T-helper 1 cell treated with Interleukin-12 subunit alpha and Interleukin-12 subunit beta and Interleukin-4 antibody, amounts not matched to agents 30 ng/mL and 1 ng/mL, for 36 hours (primary cell): Measurements from ENCODE around the gene OR5AR1. TPM values are rescaled to one million over a fixed set of nuclear protein-coding genes. Genes with fewer than 3 reads are reported as not detected.
"Not testable (repeated sequence)": the region's sequence is repeated elsewhere in the genome, so short reads cannot be mapped to it uniquely, and the experiment has no call there.

ENCODE experiments used
- intact Hi-C: fragments of 100-400 bp; cut with micrococcal nuclease; formaldehyde crosslinking; loops from one replicate; pipeline ENCODE4 v1.15.1; 2024
- total RNA-seq: library from RNA; stranded (reverse); gene quantifications from 2 replicates; pipeline ENCODE4 v1.2.3, GENCODE V29; 2022

Gene OR5AR1
- total RNA-seq: not detected in 2 replicates

DNA sequence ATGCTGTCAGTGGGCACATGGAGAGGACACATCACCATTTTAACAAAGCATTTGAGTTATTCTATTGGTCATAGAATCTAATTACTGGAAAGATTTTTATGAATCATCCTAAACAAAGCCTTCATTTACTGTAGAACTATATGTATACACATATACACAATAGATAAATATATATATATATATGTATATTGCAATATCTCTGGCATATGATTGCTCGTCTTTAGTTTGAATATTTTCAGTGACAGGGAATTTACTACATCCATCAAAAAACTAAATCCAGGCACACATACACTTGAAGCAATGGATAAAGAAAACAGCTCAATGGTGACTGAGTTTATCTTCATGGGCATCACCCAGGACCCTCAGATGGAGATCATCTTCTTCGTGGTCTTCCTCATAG lies at the start of gene OR5AR1:
Gene OR5AR1, plus strand, starts transcription at position 301 of the 400 bp plus-strand sequence. Its CDS starts 0 bp downstream, at position 301.
- intact Hi-C loops: no loop called here

GRCh38 chr11:56624661-56625110 lies 38.8 kb upstream of the OR5AR1 start:
- intact Hi-C loops: loop anchor here (1.0 kb wide), 2 partner anchors 159 to 625 kb away; no protein-coding TSS in a partner anchor

GRCh38 chr11:56625946-56626345 lies 37.5 kb upstream of the OR5AR1 start:
- intact Hi-C loops: no loop called here

GRCh38 chr11:56632329-56632728 lies 31.2 kb upstream of the OR5AR1 start:
- intact Hi-C loops: no loop called here

DNA sequence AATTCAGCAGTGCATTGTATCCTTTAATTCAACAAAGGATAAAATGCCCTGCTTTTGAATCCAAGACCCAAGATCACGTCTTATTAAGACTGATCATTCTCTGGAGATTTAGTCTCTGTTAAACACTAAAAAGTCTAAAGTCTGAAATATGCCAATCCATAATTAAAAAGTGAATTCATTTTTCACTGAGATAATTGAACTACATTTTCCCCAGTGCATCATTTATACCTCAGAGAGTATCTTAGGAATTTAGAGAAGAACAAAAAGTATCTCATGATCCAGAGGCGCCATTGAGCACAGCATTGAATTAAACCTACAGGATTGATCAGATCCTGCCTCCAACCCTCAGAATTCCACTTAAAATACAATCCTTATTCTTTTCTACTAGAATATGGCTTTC lies 26.6 kb upstream of the OR5AR1 start:
- intact Hi-C loops: no loop called here

- intact Hi-C loops: no loop called here
Measured at GRCh38 chr11:56637500-56637899, 26.0 kb upstream of the OR5AR1 start.

DNA sequence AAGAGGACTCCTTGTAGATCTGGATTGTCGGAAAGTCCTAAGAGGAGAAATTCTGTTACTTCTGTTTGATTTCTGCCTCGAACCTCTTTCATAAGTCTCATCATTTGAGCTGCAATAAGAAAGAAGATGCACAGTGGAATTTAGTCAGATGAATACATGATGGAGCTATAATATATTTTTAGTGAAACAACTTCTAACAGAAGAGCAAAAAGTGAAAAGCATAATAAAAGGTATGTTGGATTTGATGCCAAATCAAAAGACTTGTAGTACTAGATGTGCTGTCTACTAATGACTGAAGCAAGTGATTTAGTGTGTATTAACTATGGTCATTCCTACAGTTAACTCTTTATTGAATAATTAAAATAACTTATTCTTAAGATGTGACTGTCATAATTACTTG lies 21.1 kb upstream of the OR5AR1 start, which contains the start of gene OR5AP2:
Gene OR5AP2, minus strand, starts transcription at position 101 of the 400 bp plus-strand sequence. Its CDS starts 0 bp downstream, at position 101.
- intact Hi-C loops: no loop called here

- intact Hi-C loops: no loop called here
Measured at GRCh38 chr11:56659755-56660154, 3.7 kb upstream of the OR5AR1 start.

DNA sequence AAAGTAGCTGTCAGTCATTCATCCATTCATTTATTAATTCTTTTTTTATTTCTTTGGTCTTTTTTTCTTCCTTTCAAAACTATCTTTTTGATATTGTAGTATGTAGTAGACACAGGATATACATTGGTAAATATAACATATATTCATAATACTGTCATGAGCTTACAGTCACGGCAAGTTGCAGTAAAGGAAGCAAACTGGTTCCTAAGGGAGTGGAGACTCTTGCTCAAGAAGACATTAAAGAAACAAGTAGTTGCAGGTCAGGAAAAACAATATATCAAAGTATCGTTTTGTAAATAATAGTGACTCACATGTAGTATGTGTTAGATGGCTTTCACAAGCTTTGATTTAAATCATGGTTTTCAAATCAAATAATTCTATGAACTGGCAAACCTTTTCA lies 7.5 kb downstream of the OR5AR1 start:
- intact Hi-C loops: no loop called here

DNA sequence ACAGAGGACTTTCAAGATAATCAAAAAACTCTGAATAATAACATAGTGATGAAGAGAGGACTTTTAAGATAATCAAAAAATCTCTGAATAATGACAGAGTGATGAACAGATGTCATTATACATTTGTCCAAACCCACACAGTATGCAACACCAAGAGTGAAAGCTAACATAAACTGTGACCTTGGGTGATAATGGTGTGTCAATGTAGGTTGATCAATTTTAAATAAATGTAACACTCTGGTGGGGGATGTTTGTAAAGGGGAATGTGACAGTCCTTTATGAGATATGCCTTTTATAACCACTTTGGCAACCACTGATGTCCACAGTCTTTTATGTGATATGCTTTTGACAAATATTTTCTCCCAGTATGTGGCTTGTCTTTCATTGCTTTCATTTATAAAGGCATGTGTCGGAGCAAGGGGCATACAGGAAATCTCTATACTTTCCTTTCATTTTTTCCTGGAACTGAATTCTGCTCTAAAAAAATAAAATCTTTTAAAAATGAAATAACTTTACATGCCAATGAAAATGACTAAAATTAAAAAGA lies 25.1 kb downstream of the OR5AR1 start:
- intact Hi-C loops: no loop called here

- intact Hi-C loops: not testable (repeated sequence)
Measured at GRCh38 chr11:56691179-56691578, 27.7 kb downstream of the OR5AR1 start.

GRCh38 chr11:56693428-56693827 lies 29.9 kb downstream of the OR5AR1 start:
- intact Hi-C loops: no loop called here

- intact Hi-C loops: no loop called here
Measured at GRCh38 chr11:56698795-56699194, 35.3 kb downstream of the OR5AR1 start, which contains the start of gene OR9G1. Gene OR9G1 (plus strand): TSS chr11:56699095. CDS start chr11:56700388, 1,293 bp downstream.

DNA sequence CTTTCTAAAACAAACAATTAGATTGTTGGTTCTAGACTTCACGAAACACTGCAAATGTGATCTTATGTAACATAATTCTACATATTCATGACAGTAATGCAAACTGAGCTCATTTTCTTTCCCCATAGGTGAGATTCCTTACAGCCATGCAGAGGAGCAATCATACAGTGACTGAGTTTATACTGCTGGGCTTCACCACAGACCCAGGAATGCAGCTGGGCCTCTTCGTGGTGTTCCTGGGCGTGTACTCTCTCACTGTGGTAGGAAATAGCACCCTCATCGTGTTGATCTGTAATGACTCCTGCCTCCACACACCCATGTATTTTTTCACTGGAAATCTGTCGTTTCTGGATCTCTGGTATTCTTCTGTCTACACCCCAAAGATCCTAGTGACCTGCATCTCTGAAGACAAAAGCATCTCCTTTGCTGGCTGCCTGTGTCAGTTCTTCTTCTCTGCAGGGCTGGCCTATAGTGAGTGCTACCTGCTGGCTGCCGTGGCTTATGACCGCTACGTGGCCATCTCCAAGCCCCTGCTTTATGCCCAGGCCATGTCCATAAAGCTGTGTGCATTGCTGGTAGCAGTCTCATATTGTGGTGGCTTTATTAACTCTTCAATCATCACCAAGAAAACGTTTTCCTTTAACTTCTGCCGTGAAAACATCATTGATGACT lies 36.9 kb downstream of the OR5AR1 start:
- intact Hi-C loops: no loop called here

DNA sequence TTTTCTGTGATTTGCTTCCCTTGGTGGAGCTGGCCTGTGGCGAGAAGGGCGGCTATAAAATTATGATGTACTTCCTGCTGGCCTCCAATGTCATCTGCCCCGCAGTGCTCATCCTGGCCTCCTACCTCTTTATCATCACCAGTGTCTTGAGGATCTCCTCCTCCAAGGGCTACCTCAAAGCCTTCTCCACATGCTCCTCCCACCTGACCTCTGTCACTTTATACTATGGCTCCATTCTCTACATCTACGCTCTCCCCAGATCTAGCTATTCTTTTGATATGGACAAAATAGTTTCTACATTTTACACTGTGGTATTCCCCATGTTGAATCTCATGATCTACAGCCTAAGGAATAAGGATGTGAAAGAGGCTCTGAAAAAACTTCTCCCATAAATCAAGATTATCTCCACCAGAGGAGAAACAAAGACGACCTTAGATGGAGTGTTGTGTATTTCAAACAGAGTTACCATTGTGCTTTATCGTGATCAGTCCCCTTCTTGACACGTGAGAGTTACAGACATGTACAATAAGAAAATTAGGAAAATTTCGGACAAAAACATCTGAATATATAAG lies 37.5 kb downstream of the OR5AR1 start:
- intact Hi-C loops: no loop called here

DNA sequence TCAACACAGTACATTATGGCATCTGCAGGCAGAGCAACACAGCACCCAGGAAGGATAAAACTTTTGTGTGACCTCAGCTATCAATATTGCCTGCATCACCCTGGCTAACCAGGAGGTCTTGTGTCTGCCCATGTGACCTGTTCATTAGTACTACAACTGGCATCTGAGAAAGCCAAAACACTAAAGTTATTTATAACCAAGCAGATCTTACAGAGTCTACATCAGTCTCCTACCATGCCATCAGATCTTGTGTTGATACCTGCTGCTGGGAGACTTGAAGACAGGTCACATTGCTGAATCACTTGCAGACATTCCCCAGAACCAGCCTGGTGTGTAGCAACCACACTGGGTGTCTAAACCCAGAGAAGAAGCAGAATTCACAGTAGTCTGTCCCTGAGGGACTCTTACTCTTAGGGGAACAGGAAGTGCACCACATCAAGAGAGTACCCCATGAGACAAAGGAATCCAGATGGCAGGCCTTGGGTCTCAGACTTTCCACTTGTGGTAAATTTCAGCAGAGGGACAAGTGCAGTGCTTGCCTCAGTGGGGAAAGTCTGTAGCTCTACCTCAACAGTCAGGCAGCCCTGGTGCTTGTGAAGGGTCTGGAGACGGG lies 42.4 kb downstream of the OR5AR1 start:
- intact Hi-C loops: no loop called here

DNA sequence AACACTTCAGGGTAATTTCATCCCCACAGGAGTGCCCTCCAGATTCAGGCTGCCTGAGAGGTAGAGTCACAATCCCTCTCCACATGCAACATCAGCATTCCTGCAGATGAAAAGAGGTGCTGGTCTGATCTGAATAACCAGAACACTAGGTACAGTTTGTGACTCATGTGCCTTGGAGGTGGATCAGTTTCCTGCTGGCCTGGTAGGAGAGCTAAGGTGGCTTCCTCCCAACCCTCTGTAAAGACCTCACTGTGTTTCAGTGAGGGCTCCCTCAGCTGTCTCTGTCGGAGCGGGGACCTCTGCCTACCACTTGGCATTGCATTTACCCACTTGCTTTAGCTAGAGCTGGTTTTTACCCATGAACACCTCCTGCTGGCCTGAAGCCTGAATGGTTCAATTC lies 43.0 kb downstream of the OR5AR1 start:
- intact Hi-C loops: no loop called here

DNA sequence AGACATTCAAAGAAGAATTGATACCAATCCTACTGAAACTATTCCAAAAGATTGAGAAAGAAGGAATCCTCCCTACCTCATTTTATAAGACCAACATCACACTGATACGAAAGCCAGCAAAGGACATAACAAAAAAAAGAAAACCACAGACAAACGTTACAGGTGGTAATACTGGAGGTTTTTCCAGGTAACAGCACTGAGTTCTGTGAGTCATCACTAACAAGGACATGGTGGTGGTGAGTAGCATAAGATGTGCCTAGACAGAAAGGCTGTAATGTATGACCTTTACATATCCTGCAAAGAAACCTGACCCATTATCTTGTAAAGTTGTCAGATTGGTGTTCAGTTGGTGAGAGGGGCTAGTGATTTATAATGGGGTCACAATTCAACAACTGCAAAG lies 50.7 kb downstream of the OR5AR1 start:
- intact Hi-C loops: no loop called here
